HG03432 (cell line): ENCODE results near the gene BCKDHB.
"Not testable (repeated sequence)": the region's sequence is repeated elsewhere in the genome, so short reads cannot be mapped to it uniquely, and the experiment has no call there.

Experiments
- ATAC-seq: cut with Tn5 transposase; IDR thresholded peaks from one replicate; pipeline ENCODE4 v1.9.1; 2021; ENCODE audit warnings: mild to moderate bottlenecking, moderate library complexity; ENCODE audit not compliant: unreplicated experiment

The BCKDHB gene

GRCh38 chr6:80106418-80107235 lies at the start of gene BCKDHB:
Gene BCKDHB (plus strand): TSS chr6:80106671. CDS start chr6:80106694, 23 bp downstream.
- ATAC-seq, result peak; percentile 99

- no peak for ATAC-seq
Observed at GRCh38 chr6:80060774-80061173, 45.7 kb upstream of the BCKDHB start.

- ATAC-seq, result not testable (repeated sequence)
Observed at GRCh38 chr6:80068146-80068545, 38.3 kb upstream of the BCKDHB start.

GRCh38 chr6:80070431-80070830 lies 36.0 kb upstream of the BCKDHB start:
- not testable (repeated sequence) for ATAC-seq

- no peak for ATAC-seq
Observed at GRCh38 chr6:80077067-80077466, 29.4 kb upstream of the BCKDHB start.

GRCh38 chr6:80088637-80089036 lies 17.8 kb upstream of the BCKDHB start:
- ATAC-seq, result no peak

GRCh38 chr6:80091506-80091905 lies 15.0 kb upstream of the BCKDHB start:
- ATAC-seq, result no peak

GRCh38 chr6:80094017-80094416 lies 12.5 kb upstream of the BCKDHB start:
- ATAC-seq, result peak; percentile 52

- ATAC-seq, result no peak
Observed at GRCh38 chr6:80095600-80095999, 10.9 kb upstream of the BCKDHB start.

GRCh38 chr6:80098392-80098791 lies 8.1 kb upstream of the BCKDHB start:
- no peak for ATAC-seq

GRCh38 chr6:80104520-80104919 lies 2.0 kb upstream of the BCKDHB start:
- no peak for ATAC-seq

- peak; percentile 14 for ATAC-seq
Observed at GRCh38 chr6:80105972-80106417, 476 bp upstream of the BCKDHB start.

GRCh38 chr6:80122576-80122975 lies 16.1 kb downstream of the BCKDHB start:
- ATAC-seq, result not testable (repeated sequence)

- no peak for ATAC-seq
Observed at GRCh38 chr6:80126657-80127345, 20.3 kb downstream of the BCKDHB start.

GRCh38 chr6:80129485-80129884 lies 23.0 kb downstream of the BCKDHB start:
- ATAC-seq, result no peak

GRCh38 chr6:80133020-80133419 lies 26.5 kb downstream of the BCKDHB start:
- ATAC-seq, result no peak

GRCh38 chr6:80134065-80134464 lies 27.6 kb downstream of the BCKDHB start:
- no peak for ATAC-seq

GRCh38 chr6:80142586-80142985 lies 36.1 kb downstream of the BCKDHB start:
- ATAC-seq, result no peak

GRCh38 chr6:80143419-80143937 lies 37.0 kb downstream of the BCKDHB start:
- ATAC-seq, result no peak

GRCh38 chr6:80144753-80145315 lies 38.4 kb downstream of the BCKDHB start:
- no peak for ATAC-seq

GRCh38 chr6:80145509-80145908 lies 39.0 kb downstream of the BCKDHB start:
- peak; percentile 75 for ATAC-seq
